ENCODE data around the gene ACOX3. TPM values are rescaled to one million over a fixed set of nuclear protein-coding genes. Genes with fewer than 3 reads are reported as not detected.

ACOX3 gene
- total RNA-seq, 6 experiments from 2014 or later = 18.6 to 23.2 (median 19.9) TPM

GRCh38 chr4:8478371-8478770 is 37.8 kb upstream of the ACOX3 start:
- Mint-ChIP-seq H3K4me3 (no peak overlapping the region), H3K4me1 (ENCODE audit: low read depth) (peaks cover 3% of the 10 kb centered on the region), H3K9me3 (no peaks in the 10 kb centered on the region), H3K27ac (no peak overlapping the region), H3K27me3 (ENCODE audit: insufficient read depth) (no peaks in the 10 kb centered on the region), H3K36me3 (ENCODE audit: low read depth) (peaks cover 6% of the 10 kb centered on the region)
- no peak for TF ChIP-seq CTCF (IDR thresholded peaks at IDR 0.05)
- no peak for DNase-seq

- no peak for TF ChIP-seq CTCF (IDR thresholded peaks at IDR 0.05)
- Mint-ChIP-seq H3K27ac (no peak overlapping the region), H3K9me3 (no peaks in the 10 kb centered on the region), H3K27me3 (ENCODE audit: insufficient read depth) (no peaks in the 10 kb centered on the region), H3K4me3 (no peak overlapping the region), H3K4me1 (ENCODE audit: low read depth) (peaks cover 10% of the 10 kb centered on the region), H3K36me3 (ENCODE audit: low read depth) (peaks cover 6% of the 10 kb centered on the region)
- no peak for DNase-seq
Observed at GRCh38 chr4:8477676-8478075, 37.2 kb upstream of the ACOX3 start.

- peaks cover 15% of the 10 kb centered on the region for H3K4me1 Mint-ChIP-seq (ENCODE audit: low read depth)
- H3K27me3 Mint-ChIP-seq (ENCODE audit: insufficient read depth) = no peaks in the 10 kb centered on the region
- no peak for DNase-seq
Observed at GRCh38 chr4:8477095-8477635, 36.6 kb upstream of the ACOX3 start.

GRCh38 chr4:8475751-8476575 is 35.4 kb upstream of the ACOX3 start:
- Mint-ChIP-seq H3K36me3 (ENCODE audit: low read depth) (peaks cover 6% of the 10 kb centered on the region), H3K4me1 (ENCODE audit: low read depth) (peaks cover 22% of the 10 kb centered on the region), H3K27me3 (ENCODE audit: insufficient read depth) (no peaks in the 10 kb centered on the region), H3K4me3 (no peak overlapping the region), H3K9me3 (no peaks in the 10 kb centered on the region), H3K27ac (no peak overlapping the region)
- no peak for DNase-seq
- TF ChIP-seq CTCF (IDR thresholded peaks at IDR 0.05) = no peak

More at GRCh38 chr4:8477095-8477635, 36.6 kb upstream of the ACOX3 start:
- Mint-ChIP-seq H3K9me3 (no peaks in the 10 kb centered on the region), H3K4me3 (no peak overlapping the region), H3K27ac (no peak overlapping the region), H3K36me3 (ENCODE audit: low read depth) (peaks cover 6% of the 10 kb centered on the region)
- TF ChIP-seq CTCF (IDR thresholded peaks at IDR 0.05) = no peak

GRCh38 chr4:8474856-8475255 is 34.3 kb upstream of the ACOX3 start:
- Mint-ChIP-seq H3K4me1 (ENCODE audit: low read depth) (peaks cover 22% of the 10 kb centered on the region), H3K27ac (no peak overlapping the region), H3K27me3 (ENCODE audit: insufficient read depth) (no peaks in the 10 kb centered on the region), H3K9me3 (no peaks in the 10 kb centered on the region), H3K36me3 (ENCODE audit: low read depth) (peaks cover 6% of the 10 kb centered on the region), H3K4me3 (no peak overlapping the region)
- TF ChIP-seq CTCF (IDR thresholded peaks at IDR 0.05) = no peak
- no peak for DNase-seq

All from HFFc6 (cell line).